HAP-1 (cell line): Measurements from ENCODE around the gene KCNN1.
A peak's percentile ranks its signal among the peaks of the same experiment; 100 is the strongest.
"Not testable (repeated sequence)": the region's sequence is repeated elsewhere in the genome, so short reads cannot be mapped to it uniquely, and the experiment has no call there.

Source experiments
- DNase-seq, 2 experiments: peaks; one replicate each; pipeline ENCODE4 v3.0.0-alpha.2; 2016 to 2020; ENCODE audit warnings: low spot score in 2 of 2
- H3K27me3 ChIP-seq: fragments of 250-450 bp; sonication (Bioruptor Pico); 2 replicates; pipeline ENCODE4 v1.5.1; 2020; ENCODE audit warnings: low read depth, mild to moderate bottlenecking, moderate library complexity
- H3K36me3 ChIP-seq: fragments of 250-450 bp; sonication (Bioruptor Pico); replicated peaks from 2 replicates; pipeline ENCODE4 v1.5.1; 2020; ENCODE audit warnings: mild to moderate bottlenecking
- H3K4me1 ChIP-seq: fragments of 250-450 bp; sonication (Bioruptor Pico); 2 replicates; pipeline ENCODE4 v1.5.1; 2020; ENCODE audit warnings: mild to moderate bottlenecking
- H3K4me3 ChIP-seq: fragments of 250-450 bp; sonication (Bioruptor Pico); 2 replicates; pipeline ENCODE4 v1.5.1; 2020; ENCODE audit warnings: mild to moderate bottlenecking, moderate library complexity
- H3K9me3 ChIP-seq: fragments of 250-450 bp; sonication (Bioruptor Pico); 2 replicates; pipeline ENCODE4 v1.5.1; 2020; ENCODE audit warnings: mild to moderate bottlenecking, moderate library complexity
- in situ Hi-C: fragments of 300-500 bp; cut with MboI; formaldehyde crosslinking; loops from 3 replicates; pipeline ENCODE4 v1.14.3; 2020; ENCODE audit warnings: low sequenced_read_pairs, inconsistent platforms, mixed read lengths

KCNN1 gene

DNA sequence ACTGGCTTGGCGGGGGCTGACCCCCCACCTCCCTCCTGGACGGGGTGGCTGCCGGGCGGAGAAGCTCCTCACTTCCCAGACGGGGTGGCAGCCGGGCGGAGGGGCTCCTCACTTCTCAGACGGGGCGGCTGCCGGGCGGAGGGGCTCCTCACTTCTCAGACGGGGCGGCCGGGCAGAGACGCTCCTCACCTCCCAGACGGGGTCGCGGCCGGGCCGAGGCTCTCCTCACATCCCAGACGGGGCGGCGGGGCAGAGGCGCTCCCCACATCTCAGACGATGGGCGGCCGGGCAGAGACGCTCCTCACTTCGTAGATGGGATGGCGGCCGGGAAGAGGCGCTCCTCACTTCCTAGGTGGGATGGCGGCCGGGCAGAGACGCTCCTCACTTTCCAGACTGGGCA is 38.8 kb downstream of the KCNN1 start:
- H3K4me1 ChIP-seq, H3K9me3 ChIP-seq, in situ Hi-C loops, DNase-seq, H3K4me3 ChIP-seq, H3K27me3 ChIP-seq: not testable (repeated sequence)
- peaks cover 20% of the 10 kb centered on the region for H3K36me3 ChIP-seq

DNA sequence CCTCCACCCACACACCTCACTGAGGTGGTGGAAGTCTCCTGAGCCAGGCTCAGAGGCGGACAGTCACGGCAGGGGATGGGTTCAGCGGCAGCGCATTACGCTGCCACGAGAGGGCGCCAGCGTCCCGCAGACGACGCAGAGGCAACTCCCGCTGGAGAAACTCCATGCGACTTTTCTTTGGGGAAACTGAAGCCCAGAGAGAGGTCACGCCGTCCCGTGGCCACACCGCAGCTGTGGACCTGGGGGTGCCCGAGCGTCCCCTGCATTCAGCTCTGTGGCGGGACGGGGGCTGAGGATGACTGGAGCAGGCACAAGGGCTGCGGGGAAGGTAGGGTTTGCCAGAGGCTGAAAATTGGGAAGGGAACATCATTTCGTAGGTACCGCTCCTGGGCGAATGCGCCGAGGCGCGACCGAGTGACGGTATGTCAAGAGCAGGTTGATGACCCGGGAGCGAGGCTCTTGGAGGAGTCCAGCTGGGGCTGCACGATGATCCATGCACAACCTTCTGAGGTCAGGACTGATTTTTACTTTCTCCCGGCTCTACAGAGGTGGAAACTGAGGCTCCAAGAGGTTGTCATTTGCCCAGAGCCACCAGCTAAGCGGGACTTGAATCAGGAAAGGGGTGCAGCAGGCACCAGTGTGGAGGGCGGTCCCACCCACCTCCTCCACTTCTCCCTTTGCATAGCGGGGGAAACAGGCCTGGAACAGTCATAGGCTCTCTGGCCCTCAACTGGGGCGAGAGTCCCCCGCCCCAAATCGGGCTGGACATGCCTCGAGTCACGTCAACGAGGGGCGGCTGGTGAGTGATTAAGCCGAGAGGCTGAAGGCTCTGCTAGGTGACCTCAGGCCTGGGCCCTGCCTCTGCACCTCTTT is 40.4 kb downstream of the KCNN1 start:
- DNase-seq: peak; percentile 24 to 84
- H3K4me1 ChIP-seq: no peaks in the 10 kb centered on the region
- in situ Hi-C loops: no loop called here

GRCh38 chr19:18007917-18008673 is 41.2 kb downstream of the KCNN1 start, which contains the start of gene ARRDC2:
Gene ARRDC2 (plus strand): TSS chr19:18008170. CDS start chr19:18008311, 141 bp downstream.
- H3K4me3 ChIP-seq: no peak within 1 kb of the TSS
- H3K9me3 ChIP-seq: no peaks in the 10 kb centered on the region; the same call in 1 of the 2 replicates
- in situ Hi-C loops: no loop called here
- H3K4me1 ChIP-seq: no peaks in the 10 kb centered on the region
- no peaks in the 10 kb centered on the region for H3K27me3 ChIP-seq
- peaks cover 36% of the 10 kb centered on the region for H3K36me3 ChIP-seq
- DNase-seq: no peak

More for the DNA sequence above, 40.4 kb downstream of the KCNN1 start:
- no peaks in the 10 kb centered on the region for H3K27me3 ChIP-seq
- no peaks in the 10 kb centered on the region; the same call in 1 of the 2 replicates for H3K9me3 ChIP-seq
- H3K36me3 ChIP-seq: peaks cover 30% of the 10 kb centered on the region
- no peak overlapping the region for H3K4me3 ChIP-seq

DNA sequence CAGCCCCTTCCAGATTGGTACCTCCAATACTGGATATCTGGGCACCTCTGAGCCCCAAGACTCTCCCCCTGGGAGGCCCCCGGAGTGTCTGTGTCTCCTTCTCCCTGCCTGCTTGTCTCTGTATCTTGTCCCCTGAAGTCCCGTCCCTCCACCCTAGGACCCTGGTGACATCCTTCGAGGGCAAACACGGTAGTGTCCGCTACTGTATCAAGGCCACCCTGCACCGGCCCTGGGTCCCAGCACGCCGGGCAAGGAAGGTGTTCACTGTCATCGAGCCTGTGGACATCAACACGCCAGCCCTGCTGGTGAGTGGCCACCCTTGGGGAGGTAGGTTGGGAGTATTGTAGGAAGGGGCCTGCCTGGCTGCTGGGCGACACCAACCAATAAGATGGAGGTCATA is 41.9 kb downstream of the KCNN1 start:
- peaks cover 36% of the 10 kb centered on the region for H3K36me3 ChIP-seq
- H3K9me3 ChIP-seq: no peaks in the 10 kb centered on the region; the same call in 1 of the 2 replicates
- H3K27me3 ChIP-seq: no peaks in the 10 kb centered on the region
- H3K4me3 ChIP-seq: no peak overlapping the region
- in situ Hi-C loops: no loop called here
- DNase-seq: no peak
- no peaks in the 10 kb centered on the region for H3K4me1 ChIP-seq

- Histone ChIP-seq H3K4me1 (no peaks in the 10 kb centered on the region), H3K36me3 (peaks cover 36% of the 10 kb centered on the region), H3K27me3 (no peaks in the 10 kb centered on the region), H3K9me3 (no peaks in the 10 kb centered on the region; the same call in 1 of the 2 replicates), H3K4me3 (no peak overlapping the region)
- in situ Hi-C loops: no loop called here
- DNase-seq: no peak
Measured at GRCh38 chr19:18009412-18010066, 42.6 kb downstream of the KCNN1 start.

GRCh38 chr19:18010149-18010548 is 43.2 kb downstream of the KCNN1 start:
- Histone ChIP-seq H3K27me3 (no peaks in the 10 kb centered on the region), H3K9me3 (no peaks in the 10 kb centered on the region; the same call in 1 of the 2 replicates), H3K4me1 (no peaks in the 10 kb centered on the region), H3K36me3 (peaks cover 36% of the 10 kb centered on the region), H3K4me3 (no peak overlapping the region)
- DNase-seq: no peak
- in situ Hi-C loops: no loop called here

- Histone ChIP-seq H3K27me3 (no peaks in the 10 kb centered on the region), H3K36me3 (peaks cover 32% of the 10 kb centered on the region), H3K9me3 (no peaks in the 10 kb centered on the region), H3K4me1 (no peaks in the 10 kb centered on the region), H3K4me3 (no peak overlapping the region)
- in situ Hi-C loops: no loop called here
- no peak for DNase-seq
Measured at GRCh38 chr19:18013210-18014111, 46.6 kb downstream of the KCNN1 start.

- H3K4me3 ChIP-seq: no peak overlapping the region
- in situ Hi-C loops: no loop called here
- no peaks in the 10 kb centered on the region for H3K9me3 ChIP-seq
- peaks cover 27% of the 10 kb centered on the region for H3K36me3 ChIP-seq
- no peaks in the 10 kb centered on the region for H3K4me1 ChIP-seq
- DNase-seq: no peak
- H3K27me3 ChIP-seq: no peaks in the 10 kb centered on the region
Measured at GRCh38 chr19:18014197-18014596, 47.3 kb downstream of the KCNN1 start.

- Histone ChIP-seq H3K4me1 (no peaks in the 10 kb centered on the region), H3K9me3 (no peaks in the 10 kb centered on the region), H3K4me3 (no peak overlapping the region), H3K27me3 (no peaks in the 10 kb centered on the region), H3K36me3 (peaks cover 10% of the 10 kb centered on the region)
- DNase-seq: no peak
- in situ Hi-C loops: no loop called here
Measured at GRCh38 chr19:18016209-18016910, 49.5 kb downstream of the KCNN1 start.

DNA sequence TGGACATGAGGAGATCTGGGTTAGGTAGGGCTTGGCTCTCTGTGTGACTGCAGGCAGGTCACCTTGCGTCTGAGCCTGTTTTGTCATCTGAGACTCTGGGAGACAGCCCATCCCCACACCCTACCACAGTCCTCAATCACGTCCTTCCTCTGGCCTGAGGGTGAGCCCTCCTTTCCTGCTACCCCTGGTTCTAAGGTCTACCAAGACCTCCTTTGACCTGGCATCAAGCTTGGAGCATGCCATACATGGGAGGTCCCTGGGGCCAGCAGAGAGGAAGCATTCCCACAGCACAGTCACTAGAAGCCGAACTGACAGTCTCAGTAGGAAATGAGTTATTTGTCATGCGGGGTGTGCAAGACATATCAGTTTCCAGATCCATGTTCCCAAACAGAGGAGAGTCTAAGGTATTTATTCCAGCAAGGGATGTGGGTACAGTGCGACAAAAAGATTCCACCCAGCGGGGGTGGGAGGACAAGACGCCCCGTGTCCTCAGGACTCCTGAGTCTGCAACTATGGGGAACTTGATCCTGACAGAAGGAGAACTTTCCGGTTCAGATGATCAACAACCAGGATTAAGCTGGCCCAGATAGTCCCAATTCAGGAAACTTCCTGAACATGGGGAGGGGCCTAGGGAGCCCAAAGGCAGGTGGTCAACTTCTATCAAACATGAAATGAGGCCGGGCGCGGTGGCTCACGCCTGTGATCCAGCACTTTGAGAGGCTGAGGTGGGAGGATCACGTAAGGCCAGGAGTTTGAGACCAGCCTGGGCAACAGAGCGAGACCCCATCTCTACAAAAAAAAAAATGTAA is 50.6 kb downstream of the KCNN1 start:
- Histone ChIP-seq H3K36me3 (peaks cover 4% of the 10 kb centered on the region; the same call in 1 of the 2 replicates), H3K4me1 (peaks cover 2% of the 10 kb centered on the region), H3K27me3 (no peaks in the 10 kb centered on the region), H3K4me3 (no peak overlapping the region), H3K9me3 (no peaks in the 10 kb centered on the region)
- DNase-seq: no peak
- in situ Hi-C loops: no loop called here

DNA sequence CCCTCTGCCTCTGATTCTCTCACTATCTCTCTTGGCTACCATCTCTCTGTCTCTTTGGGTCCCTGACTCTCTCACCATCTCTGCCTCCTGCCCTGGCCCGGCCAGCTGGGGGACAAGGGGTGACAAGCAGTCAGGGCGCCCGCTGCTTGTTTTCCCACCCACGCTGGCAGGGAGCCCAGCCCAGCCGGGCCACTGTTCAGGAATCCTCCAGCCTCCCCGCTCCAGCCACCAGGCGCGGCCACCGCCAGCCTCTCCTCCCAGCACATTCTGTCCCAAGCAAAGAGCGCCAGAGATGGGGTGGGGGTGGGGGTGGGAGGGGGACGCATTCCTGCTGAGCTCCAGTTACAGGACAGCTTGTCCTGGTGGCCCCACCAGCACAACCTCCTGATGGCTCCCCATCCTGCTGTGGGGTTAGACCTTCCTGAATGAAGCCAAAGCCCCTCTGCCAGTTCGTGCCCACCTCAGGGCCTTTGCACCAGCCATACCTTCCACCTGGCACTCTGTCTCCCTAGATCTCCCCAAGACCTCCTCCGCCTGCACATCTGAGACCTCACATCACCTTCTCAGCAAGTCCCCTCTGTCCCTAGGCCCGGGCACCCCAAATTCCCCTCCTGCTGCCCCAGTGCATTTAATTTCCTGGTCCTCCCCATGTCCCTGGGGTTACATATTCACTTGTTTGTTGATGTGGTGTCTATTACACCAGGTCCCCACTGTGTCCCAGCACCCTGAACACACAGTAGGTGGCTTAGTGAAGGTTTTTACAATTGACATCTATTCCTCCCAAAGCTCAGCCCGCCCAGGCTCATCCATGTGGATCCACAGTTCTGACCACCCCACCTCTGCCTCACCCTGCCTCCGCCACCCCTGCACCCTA is 53.5 kb downstream of the KCNN1 start:
- in situ Hi-C loops: loop anchor here (10.0 kb wide), 1 partner anchor 234 kb away; a partner anchor contains a TSS
- Histone ChIP-seq H3K36me3 (no peaks in the 10 kb centered on the region), H3K27me3 (no peaks in the 10 kb centered on the region), H3K4me1 (peaks cover 17% of the 10 kb centered on the region), H3K9me3 (no peaks in the 10 kb centered on the region), H3K4me3 (no peak overlapping the region)
- no peak for DNase-seq
